GM12878 (cell line): Measurements from ENCODE around the gene RNF223. TPM values are rescaled to one million over a fixed set of nuclear protein-coding genes. Genes with fewer than 3 reads are reported as not detected.

Experiments used
- BACH1 ChIP-seq: fragments of 450-650 bp; IDR thresholded peaks from 2 replicates; pipeline ENCODE4 v1.6.1; 2017; ENCODE audit warnings: mild to moderate bottlenecking, borderline replicate concordance
- CBFB ChIP-seq: IDR thresholded peaks from 2 replicates; pipeline ENCODE4 v1.6.1; 2016; ENCODE audit warnings: antibody characterized with exemption, low read depth
- CBX5 ChIP-seq: sonication (generic); IDR thresholded peaks from 2 replicates; pipeline ENCODE4 v1.6.1; 2016; ENCODE audit warnings: low read depth, moderate library complexity, mild to moderate bottlenecking, inconsistent platforms
- FOXM1 ChIP-seq: IDR thresholded peaks from 2 replicates; pipeline ENCODE4 v1.6.1; 2012; ENCODE audit warnings: low read depth, mild to moderate bottlenecking, inconsistent platforms, low read length, moderate library complexity
- IKZF2 ChIP-seq, 2 experiments: fragments of 450-650 bp; IDR thresholded peaks; 2 replicates each; pipeline ENCODE4 v1.6.1; 2017; ENCODE audit warnings: mild to moderate bottlenecking in 2 of 2, moderate library complexity in 2 of 2
- KLF5 ChIP-seq: fragments of 450-650 bp; IDR thresholded peaks from 2 replicates; pipeline ENCODE4 v1.6.1; 2014; ENCODE audit warnings: mild to moderate bottlenecking; ENCODE audit not compliant: partially characterized antibody
- MYB ChIP-seq: fragments of 150-350 bp; IDR thresholded peaks from 2 replicates; pipeline ENCODE4 v1.6.1; 2014; ENCODE audit warnings: mild to moderate bottlenecking, low read depth, low read length, borderline replicate concordance
- PML ChIP-seq: IDR thresholded peaks from 2 replicates; pipeline ENCODE4 v1.6.1; 2012; ENCODE audit warnings: low read length, inconsistent platforms
- POLR2AphosphoS2 ChIP-seq: IDR thresholded peaks from 2 replicates; pipeline ENCODE4 v1.6.1; 2011; ENCODE audit warnings: low read depth, mild to moderate bottlenecking, low read length, improper control_type of control experiment, moderate library complexity
- RBBP5 ChIP-seq: fragments of 200-600 bp; sonication (generic); conservative IDR thresholded peaks from 2 replicates; pipeline ENCODE4 v1.6.1; 2016
- RCOR1 ChIP-seq: conservative IDR thresholded peaks from 2 replicates; pipeline ENCODE4 v1.6.1; 2012; ENCODE audit warnings: low read depth, low read length, improper control_type of control experiment
- SMAD1 ChIP-seq: fragments of 450-650 bp; IDR thresholded peaks from 2 replicates; pipeline ENCODE4 v1.6.1; 2018; ENCODE audit warnings: mild to moderate bottlenecking, low read depth; ENCODE audit not compliant: partially characterized antibody
- SMC3 ChIP-seq: IDR thresholded peaks from 2 replicates; pipeline ENCODE4 v1.6.1; 2011; ENCODE audit warnings: low read length, improper control_type of control experiment, borderline replicate concordance
- SPI1 ChIP-seq: IDR thresholded peaks from 2 replicates; pipeline ENCODE4 v1.6.1; 2011; ENCODE audit warnings: low read depth, mild to moderate bottlenecking, low read length, moderate library complexity, borderline replicate concordance; ENCODE audit not compliant: insufficient read depth
- SREBF2 ChIP-seq: IDR thresholded peaks from 2 replicates; pipeline ENCODE4 v1.6.1; 2012; ENCODE audit warnings: mild to moderate bottlenecking, low read length
- TBL1XR1 ChIP-seq: IDR thresholded peaks from 2 replicates; pipeline ENCODE4 v1.6.1; 2012; ENCODE audit warnings: low read depth, low read length, improper control_type of control experiment
- TCF3 ChIP-seq: IDR thresholded peaks from 2 replicates; pipeline ENCODE4 v1.6.1; 2012; ENCODE audit warnings: low read depth, mild to moderate bottlenecking, low read length, borderline replicate concordance; ENCODE audit not compliant: insufficient read depth
- ZNF384 ChIP-seq: IDR thresholded peaks from 2 replicates; pipeline ENCODE4 v1.6.1; 2012; ENCODE audit warnings: low read depth, mild to moderate bottlenecking, low read length, improper control_type of control experiment, borderline replicate concordance
- polyA plus RNA-seq, 11 experiments: library from polyadenylated mRNA; depleted of rRNA in 4 of 11; unstranded in 6 of 11; stranded (reverse) in 5 of 11; fragments of >200 nt; fragmentation: Nextera tagmentation in 4 of 11; fragmentation: Illumina TruSeq in 1 of 11; extraction: Ambion mirVana in 4 of 11; extraction: Trizol in 1 of 11; gene quantifications; 1 replicate in 1 of 11; 2 replicates in 10 of 11; pipeline versions ENCODE4 v1.2.1 to v1.2.3, GENCODE V29; 2011 to 2016; ENCODE audit warnings: inconsistent platforms in 2 of 11, missing spikeins in 2 of 11, low read depth in 1 of 11
- total RNA-seq, 4 experiments: library from RNA; depleted of rRNA in 3 of 4; stranded (reverse); fragments of >200 nt in 3 of 4; fragmentation: Illumina TruSeq in 1 of 4; extraction: Trizol in 1 of 4; gene quantifications; 2 replicates each; pipeline versions ENCODE4 v1.2.1 to v1.2.3, GENCODE V29; 2013 to 2021
- TF ChIP-seq, protein P1 (sequence below): IDR thresholded peaks from 2 replicates; pipeline ENCODE4 v1.6.1; 2012; ENCODE audit warnings: low read depth, low read length, improper control_type of control experiment
- TF ChIP-seq, protein P2 (sequence below): IDR thresholded peaks from 2 replicates; pipeline ENCODE4 v1.6.1; 2012; ENCODE audit warnings: low read depth, low read length, improper control_type of control experiment
- TF ChIP-seq, protein P3 (sequence below): fragments of 450-650 bp; IDR thresholded peaks from 2 replicates; pipeline ENCODE4 v1.6.1; 2018; ENCODE audit warnings: borderline replicate concordance, mild to moderate bottlenecking; ENCODE audit not compliant: partially characterized antibody
- TF ChIP-seq, protein P4 (sequence below): fragments of 150-350 bp; IDR thresholded peaks from 2 replicates; pipeline ENCODE4 v1.6.1; 2014; ENCODE audit warnings: mild to moderate bottlenecking, low read depth, low read length

The RNF223 gene
- total and polyA plus RNA-seq, 10 of the 15 experiments (the other 5 are each of a cell fraction or from before 2014, with no cell fraction given): 0.06 TPM; not detected in 9

DNA sequence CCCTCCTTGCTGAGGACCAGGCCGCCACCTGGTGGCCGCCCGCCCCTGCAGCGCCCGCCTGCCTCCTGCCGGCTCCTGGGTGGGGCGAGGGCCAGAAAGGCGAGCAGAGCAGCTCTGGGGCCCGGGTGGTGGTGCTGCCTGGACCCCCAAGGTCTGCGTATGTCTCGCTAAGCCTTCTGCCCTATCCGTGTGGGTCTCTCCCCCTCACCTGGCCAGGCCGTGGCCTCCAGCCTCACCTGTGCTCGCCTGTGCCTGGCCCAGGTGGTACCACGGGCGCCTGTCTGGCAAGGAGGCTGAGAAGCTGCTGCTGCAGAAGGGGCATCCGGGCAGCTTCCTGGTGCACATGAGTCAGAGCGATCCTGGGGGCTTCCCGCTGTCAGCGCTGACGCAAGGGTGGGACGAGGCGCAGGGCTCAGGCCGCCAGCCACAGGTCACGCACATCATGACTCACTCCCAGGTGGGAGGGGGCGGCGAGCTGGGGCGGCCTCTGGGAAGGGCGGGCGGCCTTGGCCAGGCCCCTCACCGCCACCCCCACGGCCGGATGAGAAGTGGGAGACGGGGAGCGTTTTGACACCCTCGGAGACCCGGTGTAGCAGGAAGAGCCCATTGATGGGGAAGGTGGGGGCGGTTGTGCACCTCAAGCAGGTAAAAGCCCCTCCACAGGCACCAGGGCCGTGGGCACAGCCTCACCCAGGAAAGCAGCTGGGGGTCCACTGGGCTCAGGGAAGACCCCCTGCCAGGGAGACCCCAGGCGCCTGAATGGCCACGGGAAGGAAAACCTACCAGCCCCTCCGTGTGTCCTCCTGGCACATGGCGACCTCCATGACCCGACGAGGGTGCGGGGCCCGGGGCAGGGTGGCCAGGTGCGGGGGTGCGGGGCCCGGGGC, 9.9 kb downstream of the RNF223 start (continued):
- TF ChIP-seq SREBF2 (no peak; the same call in 1 of the 2 replicates), TCF3 (peak; percentile 98), TBL1XR1 (no peak), KLF5 (peak; percentile 90), POLR2AphosphoS2 (0 out of 2 replicates have a peak, but pooled peaks have one; percentile 54), SMAD1 (no peak), ZNF384 (no peak), PML (no peak; the same call in 1 of the 2 replicates), BACH1 (peak; percentile 88), SMC3 (peak; percentile 89), RBBP5 (no peak), MYB (no peak), CBX5 (no peak), SPI1 (no peak; the same call in 1 of the 2 replicates), FOXM1 (peak; percentile 96; the same call in 1 of the 2 replicates), RCOR1 (no peak; the same call in 1 of the 2 replicates), IKZF2 (IDR thresholded peaks at IDR 0.05) (peak; percentile 80 to 93), CBFB (peak; percentile 88)
- TF ChIP-seq, protein P1, sequence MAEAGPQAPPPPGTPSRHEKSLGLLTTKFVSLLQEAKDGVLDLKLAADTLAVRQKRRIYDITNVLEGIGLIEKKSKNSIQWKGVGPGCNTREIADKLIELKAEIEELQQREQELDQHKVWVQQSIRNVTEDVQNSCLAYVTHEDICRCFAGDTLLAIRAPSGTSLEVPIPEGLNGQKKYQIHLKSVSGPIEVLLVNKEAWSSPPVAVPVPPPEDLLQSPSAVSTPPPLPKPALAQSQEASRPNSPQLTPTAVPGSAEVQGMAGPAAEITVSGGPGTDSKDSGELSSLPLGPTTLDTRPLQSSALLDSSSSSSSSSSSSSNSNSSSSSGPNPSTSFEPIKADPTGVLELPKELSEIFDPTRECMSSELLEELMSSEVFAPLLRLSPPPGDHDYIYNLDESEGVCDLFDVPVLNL: no peak
- TF ChIP-seq, protein P2, sequence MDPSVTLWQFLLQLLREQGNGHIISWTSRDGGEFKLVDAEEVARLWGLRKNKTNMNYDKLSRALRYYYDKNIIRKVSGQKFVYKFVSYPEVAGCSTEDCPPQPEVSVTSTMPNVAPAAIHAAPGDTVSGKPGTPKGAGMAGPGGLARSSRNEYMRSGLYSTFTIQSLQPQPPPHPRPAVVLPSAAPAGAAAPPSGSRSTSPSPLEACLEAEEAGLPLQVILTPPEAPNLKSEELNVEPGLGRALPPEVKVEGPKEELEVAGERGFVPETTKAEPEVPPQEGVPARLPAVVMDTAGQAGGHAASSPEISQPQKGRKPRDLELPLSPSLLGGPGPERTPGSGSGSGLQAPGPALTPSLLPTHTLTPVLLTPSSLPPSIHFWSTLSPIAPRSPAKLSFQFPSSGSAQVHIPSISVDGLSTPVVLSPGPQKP: 0 out of 2 replicates have a peak, but pooled peaks have one; percentile 11
- TF ChIP-seq, protein P3, sequence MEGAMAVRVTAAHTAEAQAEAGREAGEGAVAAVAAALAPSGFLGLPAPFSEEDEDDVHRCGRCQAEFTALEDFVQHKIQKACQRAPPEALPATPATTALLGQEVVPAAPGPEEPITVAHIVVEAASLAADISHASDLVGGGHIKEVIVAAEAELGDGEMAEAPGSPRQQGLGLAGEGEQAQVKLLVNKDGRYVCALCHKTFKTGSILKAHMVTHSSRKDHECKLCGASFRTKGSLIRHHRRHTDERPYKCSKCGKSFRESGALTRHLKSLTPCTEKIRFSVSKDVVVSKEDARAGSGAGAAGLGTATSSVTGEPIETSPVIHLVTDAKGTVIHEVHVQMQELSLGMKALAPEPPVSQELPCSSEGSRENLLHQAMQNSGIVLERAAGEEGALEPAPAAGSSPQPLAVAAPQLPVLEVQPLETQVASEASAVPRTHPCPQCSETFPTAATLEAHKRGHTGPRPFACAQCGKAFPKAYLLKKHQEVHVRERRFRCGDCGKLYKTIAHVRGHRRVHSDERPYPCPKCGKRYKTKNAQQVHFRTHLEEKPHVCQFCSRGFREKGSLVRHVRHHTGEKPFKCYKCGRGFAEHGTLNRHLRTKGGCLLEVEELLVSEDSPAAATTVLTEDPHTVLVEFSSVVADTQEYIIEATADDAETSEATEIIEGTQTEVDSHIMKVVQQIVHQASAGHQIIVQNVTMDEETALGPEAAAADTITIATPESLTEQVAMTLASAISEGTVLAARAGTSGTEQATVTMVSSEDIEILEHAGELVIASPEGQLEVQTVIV: peak; percentile 83
- TF ChIP-seq, protein P4, sequence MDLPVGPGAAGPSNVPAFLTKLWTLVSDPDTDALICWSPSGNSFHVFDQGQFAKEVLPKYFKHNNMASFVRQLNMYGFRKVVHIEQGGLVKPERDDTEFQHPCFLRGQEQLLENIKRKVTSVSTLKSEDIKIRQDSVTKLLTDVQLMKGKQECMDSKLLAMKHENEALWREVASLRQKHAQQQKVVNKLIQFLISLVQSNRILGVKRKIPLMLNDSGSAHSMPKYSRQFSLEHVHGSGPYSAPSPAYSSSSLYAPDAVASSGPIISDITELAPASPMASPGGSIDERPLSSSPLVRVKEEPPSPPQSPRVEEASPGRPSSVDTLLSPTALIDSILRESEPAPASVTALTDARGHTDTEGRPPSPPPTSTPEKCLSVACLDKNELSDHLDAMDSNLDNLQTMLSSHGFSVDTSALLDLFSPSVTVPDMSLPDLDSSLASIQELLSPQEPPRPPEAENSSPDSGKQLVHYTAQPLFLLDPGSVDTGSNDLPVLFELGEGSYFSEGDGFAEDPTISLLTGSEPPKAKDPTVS: no peak
